Stimulated activated CD4-positive, alpha-beta T cell treated with anti-CD3 and anti-CD28 coated beads, Interleukin-2, amount 100 ng/mL, for 4 hours (primary cell): ENCODE data around the gene FTSJ1.
"Not testable (repeated sequence)": the region's sequence is repeated elsewhere in the genome, so short reads cannot be mapped to it uniquely, and the experiment has no call there.

ENCODE experiments used
- DNase-seq: peaks from one replicate; pipeline ENCODE4 v3.0.0-alpha.2; 2020; ENCODE audit warnings: low read depth

The FTSJ1 gene

DNA sequence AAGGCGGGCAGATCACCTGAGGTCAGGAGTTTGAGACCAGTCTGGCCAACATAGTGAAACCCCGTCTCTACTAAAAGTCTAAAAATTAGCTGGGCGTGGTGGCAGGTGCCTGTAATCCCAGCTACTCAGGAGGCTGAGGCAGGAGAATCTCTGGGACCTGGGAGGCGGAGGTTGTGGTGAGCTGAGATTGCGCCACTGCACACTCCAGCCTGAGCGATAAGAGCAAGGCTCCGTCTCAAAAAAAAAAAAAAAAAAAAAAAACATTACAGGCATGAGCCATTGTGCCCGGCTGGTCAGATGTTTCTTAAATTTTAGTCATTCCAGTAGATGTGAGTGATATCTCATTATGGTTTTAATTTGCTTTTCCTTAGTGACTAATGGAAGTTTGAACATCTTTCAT, 49.9 kb downstream of the FTSJ1 start:
- not testable (repeated sequence) for DNase-seq

DNA sequence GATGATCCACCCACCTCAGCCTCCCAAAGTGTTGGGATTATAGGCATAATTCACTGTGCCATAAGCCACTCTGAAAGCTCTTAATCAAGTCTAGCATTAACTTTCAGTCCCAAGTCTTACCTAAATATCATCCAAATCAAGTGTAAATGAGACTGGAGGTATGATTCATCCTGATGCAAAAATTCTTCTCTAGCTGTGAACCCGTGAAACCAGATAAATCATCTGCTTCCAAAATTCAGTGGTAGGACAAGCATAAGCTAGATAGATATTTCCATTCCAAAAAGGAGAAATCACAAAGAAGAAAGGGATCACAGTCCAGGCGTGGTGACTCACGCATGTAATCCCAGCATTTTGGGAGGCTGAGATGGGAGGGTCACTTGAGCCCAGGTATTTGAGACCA, 54.7 kb downstream of the FTSJ1 start:
- DNase-seq, result no peak

DNA sequence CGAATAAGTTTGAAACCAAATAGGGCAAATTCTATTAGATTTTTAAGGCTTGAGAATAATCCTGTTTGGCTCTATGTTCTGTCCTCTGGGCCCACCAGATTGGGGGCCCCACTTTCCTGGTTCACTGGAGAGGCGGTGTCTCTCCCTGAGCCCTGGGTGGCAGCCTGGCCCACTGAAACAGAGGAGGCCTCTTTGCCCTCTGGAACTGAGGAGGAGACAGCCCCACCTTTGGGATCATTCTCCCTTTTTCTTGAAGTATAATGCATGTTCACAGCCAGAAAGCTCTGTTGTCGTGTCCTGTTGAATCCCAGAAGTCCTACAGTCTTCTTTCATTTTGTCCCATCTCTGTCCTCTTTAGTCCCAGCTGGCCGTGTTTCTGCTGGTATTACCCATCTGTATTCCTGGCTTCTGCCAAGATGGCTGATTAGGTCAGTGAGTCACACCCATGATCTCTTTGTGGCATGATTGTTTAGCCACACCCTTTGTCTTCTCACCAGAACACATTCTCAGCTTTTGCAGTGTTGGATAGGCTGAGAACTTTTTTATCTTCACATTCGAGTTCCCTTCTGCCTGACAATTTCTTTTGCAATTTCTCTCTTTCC, 55.5 kb downstream of the FTSJ1 start:
- no peak for DNase-seq

DNA sequence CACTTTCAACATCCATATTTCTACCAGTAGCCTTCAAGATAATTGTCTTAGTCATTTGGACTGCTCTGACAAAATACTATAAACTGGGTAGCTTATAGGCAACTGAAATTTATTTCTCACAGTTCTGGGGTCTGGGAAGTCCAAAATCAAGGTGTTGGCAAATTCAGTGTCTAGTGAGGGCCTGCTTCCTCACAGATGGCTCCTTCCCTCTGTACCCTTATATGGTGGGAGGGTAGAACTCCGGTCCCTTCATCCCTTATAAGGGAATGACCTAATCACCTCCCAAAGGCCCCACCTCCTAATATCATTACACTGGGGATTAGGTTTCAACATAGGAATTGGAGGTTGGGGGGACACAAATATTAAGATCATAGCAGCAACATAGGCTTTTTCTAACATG, 56.2 kb downstream of the FTSJ1 start:
- no peak for DNase-seq

DNA sequence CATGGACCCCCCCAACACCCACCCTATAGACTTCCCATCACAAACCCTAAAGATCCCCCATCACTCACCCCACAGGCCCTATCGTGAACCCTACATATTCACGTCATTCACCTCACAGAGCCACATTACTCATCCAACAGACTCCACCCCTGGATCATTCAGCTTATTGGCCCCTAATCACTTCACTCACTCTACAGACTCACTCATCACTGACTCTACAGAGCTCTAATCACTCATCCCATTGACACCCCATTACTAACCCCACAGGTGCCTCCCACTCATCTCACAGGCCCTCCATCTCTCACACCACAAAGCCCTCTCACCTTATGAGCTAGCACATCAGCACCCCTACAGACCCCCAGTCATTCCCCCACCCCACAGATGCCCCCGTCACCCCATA, 57.2 kb downstream of the FTSJ1 start:
- DNase-seq, result no peak
